PFSK-1 (cell line): ENCODE measurements around the gene PADI2.

Experiments used
- FOXP2 ChIP-seq: optimal IDR thresholded peaks from 2 replicates; pipeline ENCODE3; 2011; ENCODE audit warnings: borderline replicate concordance, control low read depth, inconsistent platforms; ENCODE audit not compliant: insufficient read depth; ENCODE audit errors: extremely low read length, extremely low read depth
- POLR2AphosphoS5 ChIP-seq: IDR thresholded peaks from 2 replicates; pipeline ENCODE4 v1.6.1; 2012; ENCODE audit warnings: low read depth, mild to moderate bottlenecking, control low read depth, low read length, moderate library complexity
- SIN3A ChIP-seq: IDR thresholded peaks from 2 replicates; pipeline ENCODE4 v1.6.1; 2012; ENCODE audit warnings: mild to moderate bottlenecking, low read length, moderate library complexity, borderline replicate concordance; ENCODE audit not compliant: insufficient read depth
- TAF1 ChIP-seq: IDR thresholded peaks from 2 replicates; pipeline ENCODE4 v1.6.1; 2012; ENCODE audit warnings: low read length, control low read depth, borderline replicate concordance; ENCODE audit not compliant: insufficient read depth
- TF ChIP-seq, protein P1 (sequence below), 2 experiments: IDR thresholded peaks; 2 replicates each; pipeline versions ENCODE4 v1.6.1 to v1.8.0; 2011 to 2012; ENCODE audit warnings: low read depth in 2 of 2, low read length in 2 of 2, control low read depth in 1 of 2, inconsistent platforms in 1 of 2, mild to moderate bottlenecking in 1 of 2, moderate library complexity in 1 of 2; ENCODE audit not compliant: insufficient read depth in 1 of 2

PADI2 gene

GRCh38 chr1:17028662-17029188 is 90.5 kb downstream of the PADI2 start:
- TF ChIP-seq SIN3A (no peak), POLR2AphosphoS5 (no peak), TAF1 (no peak), FOXP2 (no peak)
- TF ChIP-seq, protein P1, sequence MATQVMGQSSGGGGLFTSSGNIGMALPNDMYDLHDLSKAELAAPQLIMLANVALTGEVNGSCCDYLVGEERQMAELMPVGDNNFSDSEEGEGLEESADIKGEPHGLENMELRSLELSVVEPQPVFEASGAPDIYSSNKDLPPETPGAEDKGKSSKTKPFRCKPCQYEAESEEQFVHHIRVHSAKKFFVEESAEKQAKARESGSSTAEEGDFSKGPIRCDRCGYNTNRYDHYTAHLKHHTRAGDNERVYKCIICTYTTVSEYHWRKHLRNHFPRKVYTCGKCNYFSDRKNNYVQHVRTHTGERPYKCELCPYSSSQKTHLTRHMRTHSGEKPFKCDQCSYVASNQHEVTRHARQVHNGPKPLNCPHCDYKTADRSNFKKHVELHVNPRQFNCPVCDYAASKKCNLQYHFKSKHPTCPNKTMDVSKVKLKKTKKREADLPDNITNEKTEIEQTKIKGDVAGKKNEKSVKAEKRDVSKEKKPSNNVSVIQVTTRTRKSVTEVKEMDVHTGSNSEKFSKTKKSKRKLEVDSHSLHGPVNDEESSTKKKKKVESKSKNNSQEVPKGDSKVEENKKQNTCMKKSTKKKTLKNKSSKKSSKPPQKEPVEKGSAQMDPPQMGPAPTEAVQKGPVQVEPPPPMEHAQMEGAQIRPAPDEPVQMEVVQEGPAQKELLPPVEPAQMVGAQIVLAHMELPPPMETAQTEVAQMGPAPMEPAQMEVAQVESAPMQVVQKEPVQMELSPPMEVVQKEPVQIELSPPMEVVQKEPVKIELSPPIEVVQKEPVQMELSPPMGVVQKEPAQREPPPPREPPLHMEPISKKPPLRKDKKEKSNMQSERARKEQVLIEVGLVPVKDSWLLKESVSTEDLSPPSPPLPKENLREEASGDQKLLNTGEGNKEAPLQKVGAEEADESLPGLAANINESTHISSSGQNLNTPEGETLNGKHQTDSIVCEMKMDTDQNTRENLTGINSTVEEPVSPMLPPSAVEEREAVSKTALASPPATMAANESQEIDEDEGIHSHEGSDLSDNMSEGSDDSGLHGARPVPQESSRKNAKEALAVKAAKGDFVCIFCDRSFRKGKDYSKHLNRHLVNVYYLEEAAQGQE (IDR thresholded peaks at IDR 0.05; ENCODE audit: insufficient read depth in 1 of 2, low read depth in 2 of 2, low read length in 2 of 2), result no peak

DNA sequence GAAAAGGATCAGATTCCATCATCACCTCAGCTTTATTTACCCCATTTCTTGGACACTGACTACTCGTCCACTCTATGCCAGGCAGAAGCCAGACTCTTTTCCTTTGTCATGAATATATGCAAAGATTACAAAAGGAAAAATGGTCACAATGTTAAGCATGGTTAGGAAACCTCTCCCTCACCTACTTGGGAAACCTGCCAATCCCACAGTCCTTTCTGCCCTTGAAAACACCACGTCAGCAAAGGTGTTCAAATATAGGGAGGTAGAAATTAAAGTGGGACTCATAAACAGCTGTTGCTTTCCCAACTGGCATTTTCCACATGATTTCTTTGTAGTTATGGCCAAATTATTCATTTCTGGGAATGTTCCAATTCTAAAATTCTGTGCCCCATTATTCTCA is 91.4 kb downstream of the PADI2 start:
- TF ChIP-seq, protein P1 (IDR thresholded peaks at IDR 0.05; ENCODE audit: insufficient read depth in 1 of 2, low read depth in 2 of 2, low read length in 2 of 2), result no peak
- TF ChIP-seq TAF1 (no peak), POLR2AphosphoS5 (no peak), SIN3A (no peak), FOXP2 (no peak)

DNA sequence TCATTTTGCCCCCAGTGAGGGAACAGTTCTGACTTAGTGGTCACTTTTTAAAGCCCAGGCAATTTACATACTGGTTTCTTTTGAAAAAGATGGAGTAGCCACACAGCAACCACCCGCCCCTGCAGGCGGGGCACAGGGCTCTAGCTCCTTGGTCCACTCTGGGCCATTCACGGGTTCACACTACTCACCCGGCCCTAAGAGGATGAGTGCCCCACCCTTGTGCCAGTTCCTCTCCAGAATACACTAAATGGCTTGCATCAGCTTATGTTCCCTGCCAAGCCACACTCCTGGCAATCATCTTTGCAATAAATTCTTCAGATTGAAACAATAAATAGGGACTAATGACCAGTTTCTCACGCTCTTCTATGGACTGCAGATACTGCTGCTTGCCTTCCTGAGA is 91.8 kb downstream of the PADI2 start:
- no peak for TF ChIP-seq SIN3A
- TF ChIP-seq TAF1, result no peak
- TF ChIP-seq FOXP2, result no peak
- TF ChIP-seq, protein P1 (IDR thresholded peaks at IDR 0.05; ENCODE audit: insufficient read depth in 1 of 2, low read depth in 2 of 2, low read length in 2 of 2), result no peak
- TF ChIP-seq POLR2AphosphoS5, result no peak

DNA sequence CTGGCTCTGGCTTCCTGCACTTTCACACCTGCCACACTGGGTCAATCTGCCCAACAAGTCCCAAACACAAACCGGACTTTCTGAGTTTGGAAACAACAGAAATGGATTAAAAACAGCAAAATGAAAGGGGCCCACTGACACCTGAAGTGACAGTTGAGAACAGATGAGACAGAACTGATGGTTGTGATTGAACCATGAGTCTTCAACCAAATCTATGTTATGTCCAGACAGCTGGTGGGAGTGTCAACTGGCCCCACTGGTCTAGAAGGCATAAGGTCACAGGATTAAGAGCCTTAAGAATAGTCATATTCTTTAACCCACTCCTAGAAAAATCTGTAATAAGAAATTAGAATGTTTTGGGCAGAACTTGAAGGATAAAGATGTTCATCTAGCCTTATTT is 94.5 kb downstream of the PADI2 start:
- no peak for TF ChIP-seq FOXP2

- TF ChIP-seq, protein P1 (IDR thresholded peaks at IDR 0.05; ENCODE audit: insufficient read depth in 1 of 2, low read depth in 2 of 2, low read length in 2 of 2), result no peak
- no peak for TF ChIP-seq POLR2AphosphoS5
- TF ChIP-seq SIN3A, result no peak
- TF ChIP-seq TAF1, result no peak
- no peak for TF ChIP-seq FOXP2
Observed at GRCh38 chr1:17023573-17023972, 95.7 kb downstream of the PADI2 start.
